GM18867 (cell line): Measurements from ENCODE around the gene TANK.
"Not testable (repeated sequence)": the region's sequence is repeated elsewhere in the genome, so short reads cannot be mapped to it uniquely, and the experiment has no call there.

Source experiments
- ATAC-seq: cut with Tn5 transposase; IDR thresholded peaks from one replicate; pipeline ENCODE4 v1.9.1; 2021; ENCODE audit warnings: mild to moderate bottlenecking, moderate library complexity; ENCODE audit not compliant: unreplicated experiment

The TANK gene

DNA sequence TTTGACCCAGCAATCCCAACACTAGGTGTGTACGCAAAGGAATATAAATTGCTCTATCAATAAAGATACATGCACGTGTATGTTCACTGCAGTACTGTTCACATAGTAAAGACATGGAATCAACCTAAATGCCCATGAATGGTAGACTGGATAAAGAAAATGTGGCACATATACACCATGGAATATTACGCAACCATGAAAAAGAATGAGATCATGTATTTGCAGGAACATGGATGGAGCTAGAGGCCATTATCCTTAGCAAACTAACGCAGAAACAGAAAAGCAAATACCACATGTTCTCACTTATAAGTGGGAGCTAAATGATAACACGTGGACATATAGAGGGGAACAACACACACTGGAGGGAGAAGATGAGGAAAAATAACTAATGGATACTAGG, 27.8 kb upstream of the TANK start:
- not testable (repeated sequence) for ATAC-seq

DNA sequence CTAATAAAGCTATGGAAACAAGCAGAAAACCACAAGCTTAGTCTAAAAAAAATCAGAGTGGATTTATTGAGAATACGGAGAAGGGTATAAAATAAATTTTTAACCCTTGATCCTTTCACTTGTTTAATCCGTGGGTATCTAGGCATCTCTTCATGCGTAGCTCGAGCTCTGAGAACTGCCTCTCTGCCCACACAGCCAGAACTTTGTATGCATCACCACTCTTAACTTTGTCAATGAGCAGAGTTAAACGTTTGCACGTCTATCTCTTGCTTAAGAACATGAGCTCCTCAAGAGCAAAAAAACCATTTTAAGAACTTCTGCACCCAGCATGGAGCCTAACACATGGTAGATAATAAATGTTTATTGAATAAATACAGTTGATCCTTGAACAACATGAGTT, 26.9 kb upstream of the TANK start:
- no peak for ATAC-seq

DNA sequence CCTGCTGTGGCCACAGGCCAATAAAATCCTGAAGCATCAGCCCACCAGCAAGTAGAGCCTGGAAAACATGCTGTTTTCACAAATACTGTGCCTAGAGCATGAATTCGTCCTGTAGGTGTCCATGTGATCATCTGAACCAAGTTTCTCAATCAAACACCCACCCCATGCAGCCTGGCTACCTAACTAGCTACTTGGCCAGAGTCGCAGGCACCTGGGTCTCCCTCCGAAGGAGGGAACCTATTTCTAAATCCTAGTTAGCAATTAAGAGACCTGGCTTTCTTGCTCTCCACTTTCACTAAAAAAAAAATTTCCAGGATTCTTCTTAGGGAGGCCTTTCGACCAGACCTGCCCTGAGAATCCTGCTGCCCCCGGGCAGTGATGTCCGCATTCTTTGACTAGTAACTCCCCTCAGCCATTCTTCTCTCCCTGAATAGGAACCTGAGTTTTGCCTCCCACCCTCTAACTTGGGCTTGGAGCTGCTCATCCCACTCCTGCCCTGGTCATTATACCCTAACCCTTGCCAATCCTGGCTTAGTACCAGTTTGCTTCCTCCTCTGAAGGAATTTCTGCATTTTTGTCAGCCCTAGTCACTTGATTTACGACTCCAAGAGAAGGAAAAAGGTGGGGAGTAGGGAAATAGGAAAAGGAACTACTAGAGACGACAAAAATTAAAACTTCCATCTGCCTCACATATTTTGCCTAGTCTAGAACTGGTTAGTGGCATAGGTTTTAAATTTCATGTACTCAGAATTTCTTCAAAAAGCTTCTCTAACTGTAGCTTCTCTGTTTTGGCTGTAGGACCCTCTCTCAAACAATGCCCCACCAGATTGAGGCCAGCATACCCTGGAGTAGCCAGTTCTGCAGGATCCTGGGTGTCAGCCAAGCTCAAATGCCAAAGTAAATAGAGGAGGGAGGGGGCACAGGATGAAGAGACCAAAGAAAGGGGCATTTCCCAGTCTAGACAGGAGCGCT, 25.4 kb upstream of the TANK start:
- no peak for ATAC-seq

DNA sequence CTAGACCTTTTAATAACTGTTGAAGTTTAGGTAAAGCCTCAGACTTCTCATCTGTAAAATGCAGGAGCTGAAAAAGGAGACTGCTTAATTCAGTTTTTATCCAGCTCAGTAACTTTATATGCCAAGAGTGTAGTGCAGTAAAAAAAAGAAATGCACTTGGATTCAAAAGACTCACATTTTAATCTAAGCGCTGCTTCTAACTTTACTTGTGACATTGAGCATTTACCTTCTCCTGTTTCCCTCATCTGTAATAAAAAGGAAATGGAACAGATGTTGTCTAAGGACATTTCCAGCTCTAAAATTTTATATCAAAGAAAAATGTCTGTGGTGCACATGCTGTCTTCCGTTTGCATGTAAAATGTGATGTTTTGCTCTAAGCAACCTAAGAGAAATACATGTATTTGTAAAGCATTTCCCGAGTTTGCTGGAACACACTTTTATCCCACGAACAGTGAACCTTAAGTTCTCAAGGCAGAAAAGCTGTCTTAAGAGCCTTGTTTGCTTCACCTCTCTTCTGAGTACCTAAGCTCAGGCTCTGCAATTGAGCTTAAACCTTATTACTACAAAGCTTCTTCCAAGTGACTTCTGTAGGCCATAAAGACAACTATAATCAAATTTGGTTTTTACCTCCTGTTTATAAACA, 24.2 kb upstream of the TANK start:
- no peak for ATAC-seq

DNA sequence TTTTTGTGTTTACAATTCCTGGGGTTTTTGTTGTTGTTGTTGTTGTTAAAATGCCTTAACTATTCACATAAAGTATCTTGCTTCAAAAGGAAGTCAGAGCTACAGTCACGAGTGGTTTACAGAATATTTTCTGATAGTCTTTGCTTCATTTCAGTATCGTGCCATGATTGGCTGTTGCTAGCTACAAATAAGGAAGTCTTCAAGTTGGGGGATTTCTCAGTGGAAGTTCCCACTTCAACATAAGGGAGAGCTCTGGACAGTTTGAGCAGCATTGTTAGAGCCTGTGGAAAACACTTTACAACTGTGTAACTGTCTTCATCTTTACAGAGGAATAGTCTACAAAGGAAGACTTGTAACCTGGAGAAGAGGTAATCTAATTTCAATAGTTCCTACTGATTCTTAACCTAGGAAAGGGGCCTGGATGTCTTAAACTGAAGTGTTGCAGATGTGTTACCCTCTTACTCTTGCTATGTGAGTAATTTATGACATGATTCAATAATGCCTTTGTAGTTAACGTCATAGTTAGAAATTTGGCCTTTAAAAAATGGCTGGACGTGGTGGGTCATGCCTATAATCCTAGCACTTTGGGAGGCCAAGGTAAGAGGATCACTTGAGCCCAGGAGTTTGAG, 23.4 kb upstream of the TANK start:
- peak; percentile 82 for ATAC-seq

DNA sequence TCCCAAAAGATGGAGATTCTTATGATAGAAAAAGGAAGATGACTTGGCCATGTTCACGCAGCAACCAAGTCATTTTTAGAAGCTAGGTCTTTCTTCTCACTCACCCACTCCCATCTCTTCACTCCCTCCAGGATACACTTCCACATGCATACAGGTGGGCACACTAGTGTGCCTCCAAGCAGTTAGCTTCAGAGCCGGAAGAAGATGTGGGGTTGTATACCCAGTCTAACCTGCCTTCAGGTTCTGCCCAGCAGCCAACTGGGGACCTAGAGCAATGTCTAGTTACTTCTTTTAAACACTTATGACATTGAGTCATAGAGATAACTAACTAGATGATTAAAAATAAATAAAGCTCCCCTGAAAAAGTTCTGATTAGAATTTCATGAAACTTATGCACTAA, 21.8 kb upstream of the TANK start:
- ATAC-seq: peak; percentile 26

DNA sequence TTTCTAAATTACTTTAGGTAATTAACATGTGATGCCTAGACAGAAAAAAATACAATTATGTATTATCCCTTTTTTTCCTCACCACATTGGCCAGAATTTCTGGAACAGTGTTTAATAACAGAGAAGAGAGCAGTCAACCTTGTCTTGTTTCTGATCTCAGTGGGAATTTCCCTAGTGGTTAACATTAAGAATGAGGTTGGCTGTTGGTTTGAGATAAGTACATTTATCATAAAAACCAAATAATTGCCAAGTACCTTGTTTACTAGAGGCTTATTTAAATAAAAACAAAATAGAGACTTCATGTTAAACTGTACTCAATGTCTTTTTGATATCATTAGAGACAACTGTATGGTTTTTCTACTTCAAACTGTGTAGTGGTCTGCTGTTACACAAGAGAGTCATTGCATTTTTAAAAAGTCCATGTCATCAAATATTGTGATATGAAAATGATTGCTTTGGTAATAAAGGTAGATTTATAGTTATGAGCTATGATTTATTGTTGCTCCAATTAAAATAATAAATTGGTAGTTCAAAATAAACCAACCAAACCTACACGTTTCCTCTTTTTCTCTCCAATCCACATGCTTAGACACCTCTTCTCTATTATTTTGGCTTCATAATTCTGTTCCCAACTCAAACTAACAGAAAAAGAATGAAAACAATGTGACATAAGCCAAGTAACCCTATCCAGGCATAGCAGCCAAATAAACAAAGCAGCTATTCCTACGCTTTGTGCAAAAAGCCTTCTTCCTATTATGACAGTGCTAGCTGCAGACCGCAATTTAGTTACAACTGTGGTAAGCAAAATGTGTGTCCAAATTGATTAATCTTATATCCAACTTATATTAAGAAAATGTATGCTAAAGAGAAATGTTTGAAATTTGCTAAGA, 20.9 kb upstream of the TANK start:
- ATAC-seq: peak; percentile 31

DNA sequence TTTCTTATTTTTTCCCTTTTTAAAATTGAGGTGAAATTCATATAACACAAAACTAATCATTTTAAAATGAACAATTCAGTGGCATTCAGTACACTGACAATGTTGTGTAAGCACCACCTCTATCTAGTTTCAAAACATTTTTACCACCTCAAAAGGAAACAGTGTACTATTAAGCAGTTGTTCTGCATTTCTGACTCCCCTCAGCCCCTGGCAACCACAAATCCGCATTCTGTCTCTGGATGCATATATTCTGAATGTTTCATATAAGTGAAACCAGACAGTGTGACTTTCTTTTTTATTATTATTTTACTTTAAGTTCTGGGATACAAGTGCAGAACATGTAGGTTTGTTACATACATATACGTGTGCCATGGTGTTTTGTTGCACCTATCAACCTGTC, 19.2 kb upstream of the TANK start:
- peak; percentile 53 for ATAC-seq

DNA sequence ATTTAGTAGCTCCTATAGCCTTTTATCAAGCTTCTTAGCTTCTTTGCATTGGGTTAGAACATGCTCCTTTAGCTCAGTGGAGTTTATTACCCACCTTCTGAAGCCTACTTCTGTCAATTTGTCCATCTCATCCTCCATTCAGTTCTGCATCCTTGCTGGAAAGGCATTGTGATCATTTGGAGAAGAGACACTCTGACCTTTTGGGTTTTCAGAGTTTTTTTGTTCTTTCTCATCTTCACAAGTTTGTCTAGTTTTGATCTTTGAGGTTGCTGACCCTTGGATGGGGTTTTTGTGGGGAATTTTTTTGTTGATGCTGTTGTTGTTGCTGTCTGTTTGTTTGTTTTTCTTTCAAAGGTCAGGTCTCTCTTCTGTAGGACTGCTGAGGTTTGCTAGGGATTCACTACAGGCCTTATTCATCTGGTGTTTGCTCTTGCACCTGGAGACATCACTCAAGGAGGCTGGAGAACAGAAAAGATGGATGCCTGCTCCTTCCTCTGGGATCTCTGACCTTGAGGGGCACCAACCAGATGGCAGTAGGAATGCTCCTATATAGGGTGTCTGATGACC, 13.9 kb upstream of the TANK start:
- no peak for ATAC-seq

DNA sequence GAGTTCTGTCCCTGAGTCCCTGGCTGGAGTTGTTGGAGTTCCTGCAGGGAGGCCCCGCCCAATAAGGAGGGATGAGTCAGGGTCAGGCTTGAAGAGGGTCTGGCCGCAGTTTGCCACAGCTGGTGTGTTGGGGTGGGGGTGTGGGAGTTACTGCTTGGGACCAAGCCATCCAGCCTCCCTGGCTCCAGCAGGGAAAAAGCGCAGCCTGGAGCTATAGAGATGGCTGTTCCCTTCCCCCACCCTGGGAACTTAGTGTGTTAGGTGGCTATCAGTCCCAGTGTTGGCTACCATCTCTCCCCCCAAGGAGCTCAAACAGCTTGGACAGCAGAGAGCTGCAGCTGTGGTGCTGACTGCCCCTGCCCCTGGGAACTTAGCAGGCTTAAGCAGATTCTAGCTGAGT, 13.2 kb upstream of the TANK start:
- ATAC-seq: no peak

DNA sequence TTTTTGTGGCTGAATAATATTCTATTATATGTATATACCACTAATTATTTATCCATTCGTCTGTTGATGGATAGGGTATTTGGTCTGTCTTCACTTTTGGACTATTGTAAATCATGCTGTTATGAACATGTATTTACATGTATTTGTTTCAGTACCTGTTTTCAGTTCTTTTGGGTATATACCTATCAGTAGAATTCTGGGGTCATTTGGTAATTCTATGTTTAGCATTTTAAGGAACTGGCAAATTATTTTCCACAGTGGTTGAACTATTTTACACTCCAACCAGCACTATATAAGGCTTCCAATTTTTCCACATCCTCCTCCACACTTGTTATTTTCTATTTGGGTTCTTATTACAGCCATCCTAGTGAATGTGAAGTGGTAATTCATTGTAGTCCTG, 12.4 kb upstream of the TANK start:
- ATAC-seq: peak; percentile 56

DNA sequence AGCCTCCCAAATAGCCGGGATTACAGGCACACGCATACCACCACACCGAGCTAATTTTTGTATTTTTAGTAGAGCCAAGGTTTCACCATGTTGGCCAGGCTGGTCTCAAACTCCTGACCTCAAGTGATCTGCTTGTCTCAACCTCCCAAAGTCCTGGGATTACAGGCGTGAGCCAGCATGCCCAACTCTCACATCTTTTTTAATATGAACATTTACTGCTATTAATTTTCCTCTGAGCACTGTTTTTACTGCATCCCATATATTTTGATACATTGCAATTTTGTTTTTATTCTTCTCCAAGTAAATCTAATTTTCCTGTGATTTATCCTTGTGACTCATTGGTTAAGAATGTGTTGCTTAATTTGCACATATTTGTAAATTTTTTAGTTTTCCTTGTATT, 9.5 kb upstream of the TANK start:
- no peak for ATAC-seq

DNA sequence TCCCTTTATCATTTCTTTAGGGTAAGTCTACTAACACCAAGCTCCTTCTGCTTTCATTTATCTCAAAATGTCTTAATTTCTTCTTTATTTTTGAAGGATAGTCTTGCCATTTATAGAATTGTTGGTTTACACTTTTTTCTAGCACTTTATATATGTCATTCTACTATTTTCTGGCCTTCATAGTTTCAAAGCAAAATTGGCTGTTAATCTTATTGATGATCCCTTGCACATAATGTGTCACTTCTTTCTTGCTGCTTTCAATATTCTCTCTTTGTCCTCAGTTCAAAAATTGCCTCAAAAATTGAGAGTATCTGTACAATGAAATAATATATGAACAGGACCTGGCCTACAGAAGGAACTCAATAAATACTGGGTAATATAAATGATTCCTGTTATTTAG, 7.9 kb upstream of the TANK start:
- ATAC-seq: no peak

DNA sequence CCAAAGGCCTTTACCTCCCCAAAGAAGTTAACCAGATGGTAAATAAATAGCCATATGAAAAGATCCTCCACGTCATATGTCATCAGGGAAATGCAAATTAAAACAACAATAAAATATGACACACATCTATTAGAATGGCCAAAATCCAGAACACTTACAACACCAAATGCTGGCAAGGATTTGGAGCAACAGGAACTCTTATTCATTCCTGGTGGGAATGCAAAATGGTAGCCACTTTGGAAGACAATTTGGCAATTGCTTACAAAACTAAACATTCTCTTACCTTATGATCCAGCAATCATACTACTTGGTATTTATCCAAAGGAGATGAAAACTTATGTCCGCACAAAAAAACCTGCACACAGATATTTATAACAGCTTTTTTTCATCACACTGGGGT, 1.3 kb upstream of the TANK start:
- no peak for ATAC-seq

DNA sequence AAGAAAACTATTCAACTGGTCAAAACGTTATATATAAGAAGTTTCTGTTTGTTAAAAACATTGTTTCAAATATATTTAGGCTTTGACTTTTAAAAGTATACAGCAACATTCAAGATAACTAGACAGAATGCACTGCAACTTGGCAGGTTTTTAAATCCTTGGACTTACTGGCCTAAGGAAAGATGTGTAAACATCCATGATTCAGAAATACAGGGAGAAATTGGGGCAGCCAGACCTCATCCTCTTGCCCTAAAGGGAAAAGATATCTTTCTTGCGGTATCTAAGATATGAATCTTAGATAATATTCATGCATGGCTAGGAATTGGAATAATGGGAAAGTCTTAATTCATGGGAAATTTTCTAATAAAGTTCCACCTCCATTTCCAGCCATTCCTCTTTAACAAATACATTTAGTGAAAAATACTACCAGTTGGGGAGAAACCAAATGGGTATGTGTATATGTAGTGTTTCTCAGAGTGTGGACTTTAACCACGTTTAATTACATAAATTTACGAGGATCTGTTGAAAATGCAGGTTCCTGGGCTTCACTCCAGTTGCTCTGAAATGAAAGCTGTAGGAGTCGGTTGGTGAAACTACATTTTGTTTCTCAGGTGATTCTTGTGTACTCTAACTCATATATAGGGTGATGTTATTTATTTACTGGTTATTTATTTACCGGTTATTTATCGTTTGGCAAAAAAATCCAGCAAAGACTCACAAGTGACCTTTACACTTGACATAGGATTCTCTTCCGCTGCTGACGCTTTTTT, 587 bp upstream of the TANK start:
- ATAC-seq: peak; percentile 3

DNA sequence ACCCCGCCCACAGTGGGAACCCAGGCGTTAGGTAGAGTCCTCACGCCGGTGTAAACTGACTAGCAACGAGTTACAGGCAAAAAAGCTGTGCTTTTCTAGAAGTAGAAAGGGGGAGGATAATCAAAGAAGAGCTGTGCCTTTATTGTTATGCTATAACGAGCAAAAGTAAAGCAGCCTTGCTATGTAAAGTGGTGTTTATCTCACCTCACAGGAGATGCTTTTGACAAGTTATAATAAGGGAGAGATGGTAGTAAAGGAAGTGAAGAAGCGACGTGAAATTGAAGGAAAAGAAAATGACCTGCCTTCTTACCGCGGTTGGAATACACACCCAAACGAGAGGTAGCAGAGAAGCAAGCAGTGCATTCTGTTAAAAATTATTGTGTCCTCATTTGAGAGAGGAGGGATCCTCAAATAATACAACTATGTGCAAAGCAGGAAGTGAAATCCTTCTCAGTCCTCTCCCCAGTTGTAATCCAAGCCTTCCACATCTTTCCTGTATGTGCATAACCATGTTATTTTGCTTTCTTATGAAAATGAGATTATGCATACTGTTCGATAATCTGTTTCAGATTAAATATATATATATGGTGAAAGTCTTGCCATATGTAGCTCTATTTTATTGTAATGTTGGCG, 962 bp downstream of the TANK start:
- peak; percentile 35 for ATAC-seq

DNA sequence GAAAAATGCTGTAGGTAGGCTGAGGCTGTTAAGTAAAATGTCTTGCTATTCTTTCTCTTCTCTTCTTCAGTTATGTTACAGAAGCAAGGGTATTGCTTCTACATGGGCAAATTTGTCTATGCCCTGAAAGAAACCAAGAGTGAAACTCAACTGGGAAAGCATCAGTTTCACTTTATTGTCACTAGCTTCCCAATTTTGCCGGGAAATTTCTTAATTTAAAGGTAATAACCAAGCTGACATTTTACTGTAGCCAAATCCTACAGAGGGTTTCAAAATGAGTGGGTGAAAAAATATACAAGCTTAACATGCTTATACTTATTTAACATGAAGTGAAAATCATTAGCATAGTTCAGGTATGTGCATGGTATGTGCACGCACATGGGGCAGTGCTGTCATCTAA, 3.2 kb downstream of the TANK start:
- ATAC-seq: no peak

DNA sequence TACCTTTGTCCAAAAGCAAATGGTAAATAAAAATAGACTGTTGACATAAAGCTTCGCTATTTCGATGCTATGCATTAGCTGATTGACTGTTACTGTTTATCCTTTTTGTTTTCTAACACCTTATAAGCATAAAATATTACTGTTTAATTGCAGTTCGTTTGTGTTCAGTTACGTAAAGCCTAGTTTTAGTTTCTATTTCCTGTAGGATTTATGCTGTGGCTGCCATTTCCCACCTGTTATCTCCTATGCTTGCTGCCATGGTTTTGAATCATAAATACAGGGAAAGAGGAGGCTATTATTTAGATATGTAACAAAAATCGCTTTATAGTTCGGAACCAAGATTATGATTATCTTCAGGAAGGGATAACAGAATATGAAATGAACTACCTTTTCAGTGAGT, 3.9 kb downstream of the TANK start:
- no peak for ATAC-seq

DNA sequence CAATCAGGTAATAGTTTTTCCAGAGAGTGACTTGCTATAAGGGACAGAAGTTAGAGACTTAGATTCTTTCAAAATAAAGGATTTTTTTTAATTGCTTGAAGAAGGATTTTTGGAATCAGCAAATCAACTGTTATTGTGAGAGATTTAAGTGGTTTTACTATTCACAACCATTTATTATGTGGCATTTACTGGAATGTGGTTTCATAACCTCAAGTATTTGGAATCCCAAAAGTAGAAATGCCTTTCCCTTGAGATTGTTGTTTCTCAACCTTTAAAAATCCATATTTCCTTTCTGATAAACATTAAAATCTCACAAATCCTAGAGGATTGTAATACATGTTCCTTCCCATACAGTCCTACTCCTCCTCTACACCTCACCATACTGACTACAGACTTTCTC, 5.0 kb downstream of the TANK start:
- no peak for ATAC-seq
